ENCODE data around the gene TMTC1.

The TMTC1 gene

GRCh38 chr12:29609431-29610215, 174.1 kb downstream of the TMTC1 start:
- DNase-seq: no peak

GRCh38 chr12:29608581-29608980, 175.2 kb downstream of the TMTC1 start:
- no peak for DNase-seq

- no peak for DNase-seq
These were observed 184.4 kb downstream of the TMTC1 start for GRCh38 chr12:29599381-29599780.

GRCh38 chr12:29595071-29595755, 188.5 kb downstream of the TMTC1 start:
- DNase-seq: no peak

GRCh38 chr12:29593001-29593400, 190.7 kb downstream of the TMTC1 start:
- no peak for DNase-seq

GRCh38 chr12:29591140-29592020, 192.4 kb downstream of the TMTC1 start:
- no peak for DNase-seq

GRCh38 chr12:29589851-29590250, 193.9 kb downstream of the TMTC1 start:
- DNase-seq: no peak

- DNase-seq: no peak
These were observed 194.4 kb downstream of the TMTC1 start for GRCh38 chr12:29589286-29589820.

GRCh38 chr12:29582677-29583272, 201.0 kb downstream of the TMTC1 start:
- DNase-seq: no peak

- no peak for DNase-seq
These were observed 201.6 kb downstream of the TMTC1 start for GRCh38 chr12:29582146-29582545.

- DNase-seq: no peak
These were observed 202.1 kb downstream of the TMTC1 start for GRCh38 chr12:29581631-29582030.

- DNase-seq: no peak
These were observed 202.8 kb downstream of the TMTC1 start for GRCh38 chr12:29580971-29581370.

- DNase-seq: no peak
These were observed 205.0 kb downstream of the TMTC1 start for GRCh38 chr12:29578731-29579130.

GRCh38 chr12:29578070-29578469, 205.7 kb downstream of the TMTC1 start:
- no peak for DNase-seq

GRCh38 chr12:29574500-29574899, 209.2 kb downstream of the TMTC1 start:
- DNase-seq: no peak

- no peak for DNase-seq
These were observed 210.8 kb downstream of the TMTC1 start for GRCh38 chr12:29572938-29573337.

- DNase-seq: no peak
These were observed 211.3 kb downstream of the TMTC1 start for GRCh38 chr12:29572464-29572863.

GRCh38 chr12:29569132-29569757, 214.5 kb downstream of the TMTC1 start:
- no peak for DNase-seq

GRCh38 chr12:29566441-29566840, 217.3 kb downstream of the TMTC1 start:
- DNase-seq: no peak

- DNase-seq: no peak
These were observed 218.0 kb downstream of the TMTC1 start for GRCh38 chr12:29565727-29566126.

- DNase-seq: no peak
These were observed 218.8 kb downstream of the TMTC1 start for GRCh38 chr12:29564925-29565324.

- DNase-seq: no peak
These were observed 220.1 kb downstream of the TMTC1 start for GRCh38 chr12:29563636-29564035.
